NCI-H345 treated with DMSO at 0.1 percent for 48 hours (cell line): ENCODE measurements around the gene TLE7.

Source experiments
- DNase-seq: peaks from one replicate; lab custom pipeline; 2025; ENCODE audit not compliant: unreplicated experiment; lab: John Stamatoyannopoulos, UW

Gene TLE7

GRCh38 chr16:71442051-71442440 lies at the start of gene TLE7:
Gene TLE7, minus strand, starts transcription at chr16:71442054. Its CDS starts 8,730 bp downstream, at chr16:71433324.
- DNase-seq = no peak

- no peak for DNase-seq
These were observed 49.2 kb upstream of the TLE7 start for GRCh38 chr16:71491054-71491453.

- DNase-seq = no peak
These were observed 48.5 kb upstream of the TLE7 start for GRCh38 chr16:71490361-71490760.

DNA sequence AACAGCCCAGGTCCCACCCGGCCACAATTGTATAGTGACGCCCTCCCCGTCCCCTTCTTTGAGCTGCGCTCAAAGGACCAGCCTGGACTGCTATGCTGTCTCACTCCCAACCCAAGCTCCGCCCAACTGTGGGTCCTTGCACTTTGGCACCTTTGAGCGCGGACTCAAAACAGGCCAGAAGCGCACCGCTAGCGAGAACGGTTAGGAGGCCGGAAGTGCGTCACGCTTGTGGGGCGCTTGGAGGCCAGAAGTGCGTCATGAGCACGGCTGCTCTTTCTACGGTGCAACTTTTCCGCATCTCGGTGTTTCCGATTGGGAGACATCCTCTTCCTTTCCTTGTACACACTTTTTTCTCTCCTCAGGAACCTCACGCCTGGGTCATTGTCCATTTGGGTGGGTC lies 47.3 kb upstream of the TLE7 start, which contains the start of gene ZNF19:
TSS of gene ZNF19 (minus strand) at position 203 of the 400 bp plus-strand sequence. CDS start 7,210 bp downstream, outside the sequence.
- no peak for DNase-seq

GRCh38 chr16:71484006-71484893 lies 42.4 kb upstream of the TLE7 start:
- DNase-seq = peak; percentile 57

- no peak for DNase-seq
These were observed 40.7 kb upstream of the TLE7 start for GRCh38 chr16:71482569-71482968.

DNA sequence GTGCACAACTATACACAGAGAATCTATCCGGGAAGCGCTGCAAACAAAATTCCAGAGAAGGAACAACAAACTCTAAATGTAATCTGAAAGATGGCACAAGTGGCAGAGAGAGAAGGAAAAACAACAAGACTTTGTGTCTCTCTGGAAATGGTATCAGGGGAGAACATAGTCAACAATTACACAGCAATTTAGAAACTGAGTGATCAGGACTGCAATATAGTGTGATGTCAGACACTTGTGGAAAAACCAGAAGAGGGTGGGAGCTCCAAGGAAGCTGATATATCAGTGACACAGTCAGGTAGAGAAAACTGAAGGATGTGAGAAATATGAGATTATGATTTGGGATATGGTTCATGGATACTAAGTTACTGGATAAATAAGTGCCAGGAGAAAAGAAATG lies 39.1 kb upstream of the TLE7 start:
- no peak for DNase-seq

DNA sequence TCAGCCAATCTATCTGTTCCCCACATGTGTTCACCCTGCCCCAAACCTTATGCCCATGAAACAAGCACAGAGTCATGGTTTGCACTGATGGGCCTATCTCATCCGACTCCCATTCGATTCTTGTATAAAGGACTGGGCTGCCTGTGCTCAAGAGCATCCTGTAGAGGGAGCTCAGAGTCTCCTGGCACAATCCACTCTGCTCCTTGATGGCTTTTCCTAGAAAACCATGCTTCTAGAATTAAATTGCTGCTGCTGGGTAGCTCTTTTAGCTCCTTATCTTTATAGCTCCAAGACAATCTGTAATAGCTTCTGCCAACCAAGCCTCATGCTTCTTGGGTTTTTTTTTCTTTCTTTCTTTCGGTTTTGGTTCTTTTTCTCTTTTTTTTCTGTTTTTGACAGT lies 37.6 kb upstream of the TLE7 start:
- DNase-seq = no peak

DNA sequence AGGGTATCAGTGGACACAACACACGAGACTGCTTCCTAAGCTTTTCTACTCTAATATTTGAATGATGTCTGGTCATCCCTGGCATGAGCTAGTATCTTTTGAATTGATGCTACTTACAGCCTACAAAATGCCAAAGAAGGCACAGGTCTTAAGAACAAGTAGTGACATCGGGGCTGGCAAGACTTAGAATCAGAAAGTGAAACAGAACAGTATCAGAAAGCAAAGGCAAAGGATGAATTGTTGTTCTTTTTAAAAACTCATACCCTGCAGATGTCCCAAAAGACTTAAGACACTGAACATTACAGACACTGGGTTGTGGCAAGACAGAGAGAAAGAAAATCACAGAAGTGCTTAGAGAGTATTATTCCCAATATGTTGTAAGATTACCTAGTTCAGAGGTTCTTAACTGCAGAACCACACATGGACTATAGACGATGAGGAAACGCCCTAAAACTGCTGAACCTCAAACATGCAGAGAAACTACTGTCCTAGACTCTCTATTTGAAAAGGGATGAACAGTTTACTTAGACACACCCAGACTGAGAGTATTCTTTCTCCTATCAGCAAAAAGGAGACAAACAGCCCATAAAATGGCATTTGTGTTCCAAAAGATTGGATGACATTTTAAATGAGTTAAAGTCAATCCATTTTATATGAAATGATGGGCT lies 34.7 kb upstream of the TLE7 start:
- no peak for DNase-seq

DNA sequence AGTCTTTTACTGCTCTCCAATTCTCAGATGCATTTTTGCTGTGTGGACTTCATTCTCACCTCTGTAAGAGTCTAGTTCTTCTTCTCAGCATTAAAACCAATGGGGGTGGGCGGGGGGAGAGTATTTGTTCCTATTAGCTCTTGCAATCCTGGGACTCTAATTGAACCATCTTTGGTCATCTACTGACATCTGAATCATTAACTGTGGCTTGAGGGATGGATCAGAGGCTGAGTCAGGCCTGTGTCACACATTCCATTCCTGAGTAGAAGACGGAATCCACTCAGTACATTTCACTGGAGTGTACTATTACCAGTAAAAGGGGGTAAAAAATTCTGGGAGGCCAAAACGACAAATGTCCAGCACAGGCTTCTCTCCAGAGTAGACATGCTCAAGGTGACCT lies 33.0 kb upstream of the TLE7 start:
- no peak for DNase-seq

GRCh38 chr16:71473891-71474290 lies 32.0 kb upstream of the TLE7 start:
- no peak for DNase-seq

- DNase-seq = no peak
These were observed 31.1 kb upstream of the TLE7 start for GRCh38 chr16:71472931-71473330.

DNA sequence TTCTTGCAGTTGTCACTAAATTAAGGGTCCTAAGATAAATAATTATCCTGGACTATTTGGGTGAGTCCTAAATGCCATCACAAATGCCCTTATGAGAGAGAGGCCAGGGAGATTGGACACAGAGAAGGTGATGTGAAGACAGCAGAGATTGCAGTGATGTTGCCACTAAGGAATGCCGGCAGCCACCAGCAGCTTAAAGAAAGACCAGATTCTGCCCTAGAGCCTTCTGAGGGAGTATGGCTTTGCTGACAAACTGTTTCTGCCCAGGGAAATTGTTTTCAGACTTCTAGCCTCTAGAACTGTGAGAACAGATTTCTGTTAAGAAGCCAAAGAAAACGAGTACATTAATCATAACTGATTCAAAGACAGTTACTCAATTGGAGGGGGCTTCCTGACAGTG lies 30.2 kb upstream of the TLE7 start:
- DNase-seq = no peak

- DNase-seq = no peak
These were observed 26.0 kb upstream of the TLE7 start for GRCh38 chr16:71467810-71468209.

DNA sequence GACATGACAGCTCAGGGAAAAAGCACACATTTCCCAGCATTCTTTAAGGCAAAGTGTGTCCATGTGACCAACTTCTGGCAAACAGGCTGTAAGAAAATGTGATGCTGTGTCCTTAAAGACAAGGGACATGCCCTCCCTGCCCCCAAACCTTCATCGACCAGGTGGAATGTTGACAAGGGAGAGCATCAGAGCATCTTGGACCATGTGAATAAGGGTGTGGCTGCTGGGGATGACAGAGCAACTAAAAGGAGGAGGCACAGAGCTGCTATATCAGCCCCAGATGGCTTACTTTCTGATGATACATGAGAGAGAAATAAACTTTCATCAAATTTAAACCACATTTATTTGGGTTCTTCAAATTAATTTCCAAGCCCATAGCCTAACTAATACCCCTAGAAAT lies 22.4 kb upstream of the TLE7 start:
- DNase-seq = no peak

DNA sequence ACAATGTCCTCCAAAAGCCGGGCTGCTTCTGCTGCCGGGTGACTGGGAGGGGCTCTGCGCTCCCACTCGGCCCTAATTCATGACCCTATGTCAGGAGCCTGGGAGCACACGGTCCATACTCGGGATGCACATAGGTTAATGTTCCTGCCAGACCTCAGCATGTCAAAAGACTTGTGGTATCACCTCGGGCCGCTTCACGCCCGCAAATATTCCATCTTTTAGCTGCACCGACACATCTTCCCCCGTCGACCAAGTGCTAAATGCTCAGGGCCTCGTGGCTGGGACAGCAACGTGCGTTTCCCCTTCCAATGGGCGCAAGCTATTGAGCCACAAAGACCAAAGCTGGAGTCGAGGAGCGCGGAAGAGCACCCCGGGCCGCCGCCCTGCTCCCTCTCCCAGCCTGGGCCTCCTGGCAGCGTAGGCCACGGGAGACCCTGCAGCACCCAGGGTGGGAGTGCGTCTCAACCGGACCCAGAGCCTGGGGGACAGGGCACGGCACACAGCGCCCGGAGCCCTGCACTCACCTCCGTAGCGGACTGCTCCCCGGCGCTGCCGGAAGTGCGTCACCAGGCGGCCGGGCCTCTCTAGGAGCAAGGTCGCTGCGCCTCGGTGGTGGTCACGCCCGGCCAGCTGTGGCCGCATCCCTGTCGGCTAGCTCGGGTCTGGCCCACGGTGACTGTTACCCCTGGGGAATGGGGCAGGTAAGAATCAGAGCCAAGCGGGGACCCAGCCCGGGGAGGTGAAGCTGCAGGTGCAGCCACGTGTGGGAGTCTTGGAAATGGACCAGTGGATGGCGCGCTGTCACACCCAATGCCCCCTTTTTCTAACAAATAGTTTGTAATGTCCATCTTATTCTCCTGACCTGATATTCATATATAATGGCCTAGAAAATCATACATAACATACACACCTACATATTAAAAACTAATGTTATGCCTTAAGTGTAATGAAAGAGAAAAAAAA lies 20.1 kb upstream of the TLE7 start, which contains the start of gene ZNF23:
TSS of gene ZNF23 (minus strand) at position 562 of the 963 bp plus-strand sequence. CDS start 5,451 bp downstream, outside the sequence.
- DNase-seq = peak; percentile 29

GRCh38 chr16:71460941-71461340 lies 19.1 kb upstream of the TLE7 start:
- no peak for DNase-seq

GRCh38 chr16:71460236-71460635 lies 18.4 kb upstream of the TLE7 start:
- DNase-seq = no peak

DNA sequence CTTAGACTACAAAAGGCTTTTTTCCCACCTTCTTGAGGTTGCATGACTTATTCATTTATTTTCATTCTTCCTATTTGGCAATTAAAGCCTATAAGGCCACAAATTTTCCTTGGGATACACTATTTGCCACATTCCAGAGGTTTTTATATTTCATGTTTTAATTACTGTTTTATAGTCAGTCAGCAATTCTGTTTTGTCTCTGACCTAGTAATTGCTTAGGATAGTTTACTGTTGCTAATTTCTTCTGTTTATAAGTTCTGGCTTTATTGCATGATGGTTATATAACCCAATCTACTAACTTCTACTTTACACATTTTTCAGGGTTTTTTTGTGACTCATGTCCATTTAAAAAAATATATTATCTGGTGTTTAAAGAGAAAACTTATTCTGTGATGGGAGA lies 17.7 kb upstream of the TLE7 start:
- no peak for DNase-seq

DNA sequence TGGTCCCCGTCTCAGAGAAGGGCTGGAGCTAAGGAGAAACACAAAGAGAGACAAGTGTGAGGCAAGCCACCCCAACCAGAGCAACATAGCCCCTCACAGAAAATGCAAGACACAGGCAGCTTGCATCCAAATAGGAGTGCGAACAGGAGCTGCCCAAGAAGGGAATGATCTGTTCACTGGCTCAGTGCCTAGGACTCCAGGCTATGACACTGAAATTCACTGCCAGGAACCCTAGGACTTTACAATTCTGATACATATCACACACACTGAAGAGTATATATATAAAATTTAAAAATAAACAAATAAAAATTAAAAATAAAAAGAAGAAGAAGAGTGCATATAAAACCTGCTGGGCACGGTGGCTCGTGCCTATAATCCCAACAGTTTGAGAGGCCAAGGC lies 14.9 kb upstream of the TLE7 start:
- DNase-seq = no peak

DNA sequence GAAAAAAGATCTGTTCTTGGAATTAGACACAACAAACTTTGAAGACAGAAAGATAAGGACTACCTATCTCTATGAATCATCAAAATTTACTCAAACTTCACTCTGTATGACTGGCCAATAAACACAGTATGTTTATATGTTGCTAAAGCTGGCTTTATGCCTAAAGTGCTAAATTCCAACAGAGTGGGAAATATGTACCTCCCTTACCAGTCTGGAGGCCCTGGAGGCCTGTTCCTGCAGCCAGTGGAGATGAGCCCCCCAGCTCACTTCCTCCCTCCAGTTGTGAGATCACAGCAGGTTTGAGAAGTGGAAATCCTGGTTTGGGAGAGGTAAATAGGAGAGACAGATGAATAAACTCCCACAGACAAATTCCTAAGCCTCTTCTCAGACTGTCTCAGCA lies 11.2 kb upstream of the TLE7 start:
- no peak for DNase-seq
